Measurements from ENCODE around the gene PRKCH.

The PRKCH gene

GRCh38 chr14:61491224-61491623 lies 169.8 kb downstream of the PRKCH start:
- TF ChIP-seq, protein P1, sequence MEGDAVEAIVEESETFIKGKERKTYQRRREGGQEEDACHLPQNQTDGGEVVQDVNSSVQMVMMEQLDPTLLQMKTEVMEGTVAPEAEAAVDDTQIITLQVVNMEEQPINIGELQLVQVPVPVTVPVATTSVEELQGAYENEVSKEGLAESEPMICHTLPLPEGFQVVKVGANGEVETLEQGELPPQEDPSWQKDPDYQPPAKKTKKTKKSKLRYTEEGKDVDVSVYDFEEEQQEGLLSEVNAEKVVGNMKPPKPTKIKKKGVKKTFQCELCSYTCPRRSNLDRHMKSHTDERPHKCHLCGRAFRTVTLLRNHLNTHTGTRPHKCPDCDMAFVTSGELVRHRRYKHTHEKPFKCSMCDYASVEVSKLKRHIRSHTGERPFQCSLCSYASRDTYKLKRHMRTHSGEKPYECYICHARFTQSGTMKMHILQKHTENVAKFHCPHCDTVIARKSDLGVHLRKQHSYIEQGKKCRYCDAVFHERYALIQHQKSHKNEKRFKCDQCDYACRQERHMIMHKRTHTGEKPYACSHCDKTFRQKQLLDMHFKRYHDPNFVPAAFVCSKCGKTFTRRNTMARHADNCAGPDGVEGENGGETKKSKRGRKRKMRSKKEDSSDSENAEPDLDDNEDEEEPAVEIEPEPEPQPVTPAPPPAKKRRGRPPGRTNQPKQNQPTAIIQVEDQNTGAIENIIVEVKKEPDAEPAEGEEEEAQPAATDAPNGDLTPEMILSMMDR (IDR thresholded peaks at IDR 0.05; ENCODE audit: low read depth, low read length, missing control alignments): no peak
- no peak overlapping the region for H3K4me3 ChIP-seq (ENCODE audit: low read depth, low read length)
- no peak for DNase-seq (ENCODE audit: low read depth)

GRCh38 chr14:61491876-61492434 lies 170.6 kb downstream of the PRKCH start:
- TF ChIP-seq, protein P1 (IDR thresholded peaks at IDR 0.05; ENCODE audit: low read depth, low read length, missing control alignments): no peak
- no peak for DNase-seq (ENCODE audit: low read depth)
- no peak overlapping the region for H3K4me3 ChIP-seq (ENCODE audit: low read depth, low read length)

- H3K4me3 ChIP-seq (ENCODE audit: low read depth, low read length): no peak overlapping the region
- TF ChIP-seq, protein P1 (IDR thresholded peaks at IDR 0.05; ENCODE audit: low read depth, low read length, missing control alignments): no peak
- no peak for DNase-seq (ENCODE audit: low read depth)
Measured at GRCh38 chr14:61492474-61492873, 171.1 kb downstream of the PRKCH start.

- DNase-seq (ENCODE audit: low read depth): no peak
- H3K4me3 ChIP-seq (ENCODE audit: low read depth, low read length): no peak overlapping the region
- TF ChIP-seq, protein P1 (IDR thresholded peaks at IDR 0.05; ENCODE audit: low read depth, low read length, missing control alignments): no peak
Measured at GRCh38 chr14:61493239-61493638, 171.9 kb downstream of the PRKCH start.

GRCh38 chr14:61494018-61494417 lies 172.6 kb downstream of the PRKCH start:
- TF ChIP-seq, protein P1 (IDR thresholded peaks at IDR 0.05; ENCODE audit: low read depth, low read length, missing control alignments): no peak
- no peak overlapping the region for H3K4me3 ChIP-seq (ENCODE audit: low read depth, low read length)
- DNase-seq (ENCODE audit: low read depth): no peak

DNA sequence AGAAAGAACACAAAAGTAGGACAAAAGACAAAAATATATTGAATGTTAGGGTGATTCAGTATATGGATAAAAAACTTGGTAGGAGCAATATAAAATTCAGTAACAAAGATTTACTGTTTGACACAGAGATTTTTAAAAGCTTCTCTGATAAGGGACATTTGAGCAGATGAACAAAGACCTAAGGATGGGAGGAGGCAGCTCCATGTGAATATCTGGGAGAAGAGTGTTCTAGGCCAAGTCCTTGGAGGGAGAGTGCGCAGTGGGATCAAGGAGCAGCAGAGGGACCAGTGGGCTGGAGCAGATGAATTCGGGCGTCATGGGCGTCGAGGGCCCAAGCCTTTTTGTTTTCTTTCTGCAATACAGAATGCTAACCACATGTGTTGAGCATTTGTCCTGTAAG lies 174.4 kb downstream of the PRKCH start:
- no peak overlapping the region for H3K4me3 ChIP-seq (ENCODE audit: low read depth, low read length)
- DNase-seq (ENCODE audit: low read depth): no peak
- TF ChIP-seq, protein P1 (IDR thresholded peaks at IDR 0.05; ENCODE audit: low read depth, low read length, missing control alignments): no peak

GRCh38 chr14:61498303-61498702 lies 176.9 kb downstream of the PRKCH start:
- TF ChIP-seq, protein P1 (IDR thresholded peaks at IDR 0.05; ENCODE audit: low read depth, low read length, missing control alignments): no peak
- no peak for DNase-seq (ENCODE audit: low read depth)
- no peak overlapping the region for H3K4me3 ChIP-seq (ENCODE audit: low read depth, low read length)
